Effector memory CD8-positive, alpha-beta T cell (primary cell): ENCODE measurements around the gene CNOT6L.
"Not testable (repeated sequence)": the region's sequence is repeated elsewhere in the genome, so short reads cannot be mapped to it uniquely, and the experiment has no call there.

Source experiments
- ATAC-seq: fragments of 150-1000 bp; cut with Tn5 transposase; replicated peaks from 2 replicates; pipeline ENCODE4 v1.10.0; 2021; ENCODE audit warnings: mild to moderate bottlenecking, moderate library complexity
- DNase-seq, 3 experiments: peaks; one replicate each; pipeline ENCODE4 v3.0.0; 2021
- H3K27ac Mint-ChIP-seq, 2 donors: one replicate each; pipeline ENCODE4 v1.8.0; 2022; ENCODE audit warnings: mild to moderate bottlenecking in 2 of 2, mixed read lengths in 2 of 2, moderate library complexity in 2 of 2
- H3K27me3 Mint-ChIP-seq, 2 donors: one replicate each; pipeline ENCODE4 v1.8.0; 2022; ENCODE audit warnings: mixed read lengths in 2 of 2
- H3K36me3 Mint-ChIP-seq: one replicate; pipeline ENCODE4 v1.8.0; 2022; ENCODE audit warnings: mild to moderate bottlenecking, moderate library complexity, mixed read lengths; ENCODE audit not compliant: insufficient read depth
- H3K4me1 Mint-ChIP-seq, 2 donors: one replicate each; pipeline ENCODE4 v1.8.0; 2022; ENCODE audit warnings: low read depth in 2 of 2, mixed read lengths in 2 of 2
- H3K4me3 Mint-ChIP-seq, 2 donors: one replicate each; pipeline ENCODE4 v1.8.0; 2022; ENCODE audit warnings: mild to moderate bottlenecking in 2 of 2, mixed read lengths in 2 of 2, moderate library complexity in 2 of 2
- H3K9me3 Mint-ChIP-seq, 2 donors: one replicate each; pipeline ENCODE4 v1.8.0; 2022; ENCODE audit warnings: mixed read lengths in 2 of 2
- total RNA-seq, 9 experiments: gene quantifications; one replicate each; lab custom pipeline; 2026; lab: John Stamatoyannopoulos, UW

Gene CNOT6L
- total RNA-seq = 123 to 483 (median 250) reads per million in 9 experiments

- Mint-ChIP-seq H3K4me3 (peak within 1 kb of the TSS; percentile 91 to 99), H3K27ac (peak within 1 kb of the TSS; percentile 97 to 99), H3K4me1 (peaks cover 45 to 50% of the 10 kb centered on the region in 2 donors), H3K27me3 (no peaks in the 10 kb centered on the region), H3K9me3 (no peaks in the 10 kb centered on the region), H3K36me3 (peaks cover 47% of the 10 kb centered on the region)
- DNase-seq (peak; percentile 33 to 41 (median 40)), ATAC-seq (peak; percentile 10)
These were observed at the start of gene CNOT6L for GRCh38 chr4:77818602-77819403. TSS of gene CNOT6L (minus strand) at chr4:77819368. CDS start at chr4:77819308, 60 bp downstream.

GRCh38 chr4:77865259-77865658 is 46.1 kb upstream of the CNOT6L start:
- peak overlapping the region; percentile 8 to 100 for H3K27ac Mint-ChIP-seq
- peaks cover 42% of the 10 kb centered on the region for H3K36me3 Mint-ChIP-seq
- no peak overlapping the region for H3K4me3 Mint-ChIP-seq
- no peaks in the 10 kb centered on the region for H3K27me3 Mint-ChIP-seq
- DNase-seq (no peak), ATAC-seq (no peak)
- peaks cover 34 to 59% of the 10 kb centered on the region in 2 donors for H3K4me1 Mint-ChIP-seq
- H3K9me3 Mint-ChIP-seq = no peaks in the 10 kb centered on the region

- DNase-seq (peak; percentile 10 to 23 (median 12)), ATAC-seq (peak; percentile 10)
- Mint-ChIP-seq H3K4me3 (peak overlapping the region; percentile 96 to 97), H3K27ac (peak overlapping the region; percentile 100), H3K36me3 (peaks cover 45% of the 10 kb centered on the region), H3K4me1 (peaks cover 27 to 50% of the 10 kb centered on the region in 2 donors)
- not testable (repeated sequence) for H3K9me3 Mint-ChIP-seq, H3K27me3 Mint-ChIP-seq
These were observed 44.2 kb upstream of the CNOT6L start for GRCh38 chr4:77863341-77863740.

GRCh38 chr4:77862478-77863216 is 43.5 kb upstream of the CNOT6L start, which contains the start of gene MRPL1:
TSS of gene MRPL1 (plus strand) at chr4:77862830. CDS start at chr4:77862849, 19 bp downstream.
- ATAC-seq (peak; percentile 72), DNase-seq (peak; percentile 85 to 87 (median 85))
- Mint-ChIP-seq H3K4me3 (peak within 1 kb of the TSS; percentile 96 to 97), H3K36me3 (peaks cover 39% of the 10 kb centered on the region), H3K27me3 (no peaks in the 10 kb centered on the region), H3K4me1 (peaks cover 29 to 53% of the 10 kb centered on the region in 2 donors), H3K27ac (peak within 1 kb of the TSS; percentile 100), H3K9me3 (no peaks in the 10 kb centered on the region)

GRCh38 chr4:77861495-77861894 is 42.3 kb upstream of the CNOT6L start:
- peak; percentile 20 for ATAC-seq

GRCh38 chr4:77859256-77859655 is 40.1 kb upstream of the CNOT6L start:
- Mint-ChIP-seq H3K4me3 (peak overlapping the region in 1 of 2 donors; percentile 18), H3K9me3 (no peaks in the 10 kb centered on the region), H3K27ac (peak overlapping the region; percentile 60 to 100), H3K4me1 (peaks cover 42 to 58% of the 10 kb centered on the region in 2 donors), H3K36me3 (peaks cover 40% of the 10 kb centered on the region), H3K27me3 (no peaks in the 10 kb centered on the region)
- ATAC-seq (no peak), DNase-seq (no peak)

More at GRCh38 chr4:77861495-77861894, 42.3 kb upstream of the CNOT6L start:
- Mint-ChIP-seq H3K27ac (peak overlapping the region; percentile 100), H3K36me3 (peaks cover 34% of the 10 kb centered on the region), H3K4me1 (peaks cover 38 to 56% of the 10 kb centered on the region in 2 donors), H3K4me3 (peak overlapping the region; percentile 96 to 97), H3K27me3 (no peaks in the 10 kb centered on the region), H3K9me3 (no peaks in the 10 kb centered on the region)
- DNase-seq = no peak

- Mint-ChIP-seq H3K4me1 (peaks cover 51 to 68% of the 10 kb centered on the region in 2 donors), H3K4me3 (peak overlapping the region in 1 of 2 donors; percentile 4), H3K27ac (peak overlapping the region in 1 of 2 donors; percentile 97), H3K9me3 (no peaks in the 10 kb centered on the region), H3K36me3 (peaks cover 25% of the 10 kb centered on the region), H3K27me3 (no peaks in the 10 kb centered on the region)
- ATAC-seq = no peak
- DNase-seq = no peak
These were observed 37.0 kb upstream of the CNOT6L start for GRCh38 chr4:77856152-77856551.

- ATAC-seq = peak; percentile 70
- DNase-seq = peak in 1 of 3 experiments; percentile 26
These were observed 35.4 kb upstream of the CNOT6L start for GRCh38 chr4:77854431-77855111.

GRCh38 chr4:77852892-77853495 is 33.8 kb upstream of the CNOT6L start:
- Mint-ChIP-seq H3K27me3 (no peaks in the 10 kb centered on the region), H3K36me3 (peaks cover 19% of the 10 kb centered on the region), H3K9me3 (no peaks in the 10 kb centered on the region), H3K27ac (peak overlapping the region; percentile 97 to 98), H3K4me1 (peaks cover 45 to 56% of the 10 kb centered on the region in 2 donors), H3K4me3 (peak overlapping the region; percentile 74 to 83)
- ATAC-seq (peak; percentile 91), DNase-seq (peak; percentile 65 to 69 (median 66))

More at GRCh38 chr4:77854431-77855111, 35.4 kb upstream of the CNOT6L start:
- Mint-ChIP-seq H3K27me3 (no peaks in the 10 kb centered on the region), H3K4me3 (peak overlapping the region; percentile 74 to 83), H3K27ac (peak overlapping the region; percentile 97 to 98), H3K9me3 (no peaks in the 10 kb centered on the region), H3K4me1 (peaks cover 48 to 64% of the 10 kb centered on the region in 2 donors), H3K36me3 (peaks cover 22% of the 10 kb centered on the region)

- no peak overlapping the region for H3K27ac Mint-ChIP-seq
- no peak overlapping the region for H3K4me3 Mint-ChIP-seq
- H3K27me3 Mint-ChIP-seq = no peaks in the 10 kb centered on the region
- peaks cover 14% of the 10 kb centered on the region for H3K36me3 Mint-ChIP-seq
- no peaks in the 10 kb centered on the region for H3K9me3 Mint-ChIP-seq
- ATAC-seq (no peak), DNase-seq (no peak)
- H3K4me1 Mint-ChIP-seq = peaks cover 27 to 33% of the 10 kb centered on the region in 2 donors
These were observed 30.3 kb upstream of the CNOT6L start for GRCh38 chr4:77849278-77849965.

- Mint-ChIP-seq H3K36me3 (peaks cover 5% of the 10 kb centered on the region), H3K27me3 (no peaks in the 10 kb centered on the region), H3K4me3 (no peak overlapping the region), H3K9me3 (no peaks in the 10 kb centered on the region), H3K4me1 (peaks cover 19 to 32% of the 10 kb centered on the region in 2 donors), H3K27ac (no peak overlapping the region)
- ATAC-seq (no peak), DNase-seq (no peak)
These were observed 29.3 kb upstream of the CNOT6L start for GRCh38 chr4:77848508-77848907.

GRCh38 chr4:77845929-77846328 is 26.8 kb upstream of the CNOT6L start:
- Mint-ChIP-seq H3K36me3 (no peaks in the 10 kb centered on the region), H3K4me1 (peaks cover 3 to 9% of the 10 kb centered on the region in 2 donors), H3K27me3 (no peaks in the 10 kb centered on the region), H3K9me3 (no peaks in the 10 kb centered on the region), H3K4me3 (no peak overlapping the region), H3K27ac (no peak overlapping the region)
- DNase-seq (no peak), ATAC-seq (no peak)
